Hepatocyte (in vitro differentiated cells): ENCODE measurements around the gene TRIP10. TPM values are rescaled to one million over a fixed set of nuclear protein-coding genes. Genes with fewer than 3 reads are reported as not detected.

Experiments
- DNase-seq: peaks from one replicate; pipeline ENCODE4 v3.0.0-alpha.2; 2016; ENCODE audit warnings: low spot score
- H2AFZ ChIP-seq: fragments of 200-600 bp; sonication (generic); 2 replicates; pipeline ENCODE4 v1.6.0; 2016; ENCODE audit warnings: antibody characterized with exemption, mild to moderate bottlenecking
- H3K27ac ChIP-seq: fragments of 200-600 bp; sonication (generic); 2 replicates; pipeline ENCODE4 v1.5.1; 2016; ENCODE audit warnings: mild to moderate bottlenecking
- H3K27me3 ChIP-seq: fragments of 200-600 bp; sonication (generic); 2 replicates; pipeline ENCODE4 v1.6.1; 2016
- H3K36me3 ChIP-seq: fragments of 200-600 bp; sonication (generic); replicated peaks from 2 replicates; pipeline ENCODE4 v1.5.1; 2016; ENCODE audit warnings: low read depth; ENCODE audit not compliant: insufficient read depth
- H3K4me1 ChIP-seq: fragments of 200-600 bp; sonication (generic); 2 replicates; pipeline ENCODE4 v1.5.1; 2016; ENCODE audit warnings: mild to moderate bottlenecking, moderate library complexity; ENCODE audit not compliant: insufficient read depth
- H3K4me2 ChIP-seq: fragments of 200-600 bp; sonication (generic); 2 replicates; pipeline ENCODE4 v1.6.0; 2016
- H3K4me3 ChIP-seq: fragments of 200-600 bp; sonication (generic); 2 replicates; pipeline ENCODE4 v1.5.1; 2016; ENCODE audit warnings: mild to moderate bottlenecking
- H3K79me2 ChIP-seq: fragments of 200-600 bp; sonication (generic); 2 replicates; pipeline ENCODE4 v1.6.0; 2017; ENCODE audit warnings: mild to moderate bottlenecking
- H3K9me2 ChIP-seq: fragments of 200-600 bp; sonication (generic); replicated peaks from 2 replicates; pipeline ENCODE4 v1.6.0; 2017; ENCODE audit warnings: mild to moderate bottlenecking; ENCODE audit not compliant: insufficient read depth
- H3K9me3 ChIP-seq: fragments of 200-600 bp; sonication (generic); 2 replicates; pipeline ENCODE4 v1.5.1; 2016; ENCODE audit warnings: low read depth, mild to moderate bottlenecking
- H4K20me1 ChIP-seq: fragments of 200-600 bp; sonication (generic); 2 replicates; pipeline ENCODE4 v1.6.0; 2016; ENCODE audit warnings: mild to moderate bottlenecking; ENCODE audit not compliant: insufficient read depth, poor library complexity, severe bottlenecking
- CTCF ChIP-seq: fragments of 200-600 bp; sonication (generic); IDR thresholded peaks from 2 replicates; pipeline ENCODE4 v1.5.1; 2016; ENCODE audit warnings: antibody characterized with exemption, mild to moderate bottlenecking; ENCODE audit not compliant: poor library complexity
- EZH2 ChIP-seq: fragments of 200-600 bp; sonication (generic); IDR thresholded peaks from 2 replicates; pipeline ENCODE4 v1.6.1; 2016; ENCODE audit warnings: antibody characterized with exemption, mild to moderate bottlenecking, borderline replicate concordance
- EZH2phosphoT487 ChIP-seq: fragments of 200-600 bp; sonication (generic); IDR thresholded peaks from one replicate; pipeline ENCODE4 v1.6.1; 2018; ENCODE audit warnings: antibody characterized with exemption, mild to moderate bottlenecking, low read depth, moderate library complexity; ENCODE audit not compliant: unreplicated experiment, severe bottlenecking
- WGBS: methylation state at CpG from one replicate; pipeline ENCODE4 v1.1.6; 2016; ENCODE audit warnings: low lambda C conversion rate; ENCODE audit errors: missing lambda C conversion rate; 5-methylcytosine and 5-hydroxymethylcytosine counted together
- polyA plus RNA-seq: library from polyadenylated mRNA; unstranded; fragments of >200 nt; fragmentation: Nextera tagmentation; extraction: Ambion mirVana; gene quantifications from 2 replicates; pipeline ENCODE4 v1.2.1, GENCODE V29; 2016
- total RNA-seq: library from RNA; depleted of rRNA; stranded (reverse); fragments of >200 nt; gene quantifications from 2 replicates; pipeline ENCODE4 v1.2.3, GENCODE V29; 2014

TRIP10 gene
- total and polyA plus RNA-seq, 2 experiments from 2014 or later, result 48.8 to 79.5 TPM

- Histone ChIP-seq H2AFZ (no peak overlapping the region), H3K9me3 (no peaks in the 10 kb centered on the region), H3K79me2 (no peaks in the 10 kb centered on the region), H4K20me1 (no peaks in the 10 kb centered on the region), H3K4me2 (peak overlapping the region; percentile 76), H3K4me3 (no peak overlapping the region), H3K36me3 (no peaks in the 10 kb centered on the region), H3K4me1 (peaks cover 8% of the 10 kb centered on the region), H3K27ac (peak overlapping the region; percentile 99), H3K27me3 (no peaks in the 10 kb centered on the region), H3K9me2 (no peaks in the 10 kb centered on the region)
- TF ChIP-seq EZH2phosphoT487 (no peak), CTCF (no peak), EZH2 (no peak)
- WGBS, result 38% methylated on average over 47 of the region's 50 CpGs
- DNase-seq, result peak; percentile 91
Observed at GRCh38 chr19:6752256-6753177, 13.0 kb downstream of the TRIP10 start.

DNA sequence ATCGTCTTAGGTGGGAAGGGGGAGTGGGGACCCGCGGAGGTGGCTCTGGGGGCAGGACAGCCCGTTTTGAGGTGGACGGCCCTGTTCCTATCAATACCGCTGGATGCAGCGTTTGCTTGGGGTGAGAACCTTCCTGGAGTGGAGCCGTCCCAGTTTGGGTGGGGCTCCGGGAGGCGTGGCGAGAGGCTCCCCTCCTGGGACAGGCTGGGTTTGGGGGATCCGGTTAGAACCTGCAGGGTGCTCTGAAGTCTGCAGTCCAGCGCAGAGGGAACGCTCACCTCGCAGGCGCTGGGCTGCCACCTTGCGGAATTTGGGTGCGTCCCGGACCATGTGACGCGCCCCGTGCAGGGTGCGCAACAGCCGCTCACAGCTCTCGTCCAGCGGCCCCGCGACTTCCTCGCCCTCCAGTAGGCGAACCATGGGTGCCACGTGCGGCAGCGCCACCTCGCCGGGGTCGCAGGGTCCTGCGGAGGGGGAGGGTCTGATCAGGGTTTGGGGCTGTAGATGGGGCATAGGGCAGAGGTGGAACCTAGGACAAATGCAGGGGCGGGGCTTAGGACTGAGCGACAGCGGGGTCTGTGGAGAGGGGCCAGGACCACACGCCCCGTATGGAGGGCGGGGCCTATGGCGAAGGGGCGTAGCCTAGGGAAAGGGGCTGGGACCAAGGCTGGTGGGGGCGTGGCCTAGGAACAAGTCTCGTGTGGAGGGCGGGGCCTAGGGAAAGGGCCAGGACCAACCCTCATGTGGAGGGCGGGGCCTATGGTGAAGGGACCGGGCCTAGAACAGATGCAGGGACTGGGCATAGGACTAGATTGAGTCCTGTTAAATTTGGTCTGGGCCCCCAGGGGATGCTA is 13.9 kb downstream of the TRIP10 start:
- DNase-seq, result peak; percentile 94
- WGBS, result 6% methylated on average over 32 of the region's 50 CpGs

DNA sequence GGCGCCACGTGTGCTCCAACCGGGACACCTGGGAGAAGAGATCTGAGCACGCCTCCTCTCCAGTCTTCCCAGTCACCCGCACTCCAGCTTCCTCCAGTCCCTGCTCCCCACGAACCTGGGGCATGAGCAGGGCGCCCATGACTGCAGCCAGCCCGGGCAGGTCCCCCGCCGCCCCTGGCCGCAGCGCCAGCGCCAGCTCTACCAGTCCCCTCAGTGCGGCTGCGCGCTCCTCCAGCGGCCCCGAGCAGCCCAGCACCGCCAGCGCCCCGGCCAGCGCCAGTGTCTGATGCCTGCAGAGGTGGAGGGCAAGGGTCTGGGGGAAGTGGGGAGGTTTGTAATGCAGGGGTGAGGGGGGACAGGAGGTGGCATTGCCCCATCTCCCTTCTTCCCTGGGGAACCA is 14.7 kb downstream of the TRIP10 start:
- no peaks in the 10 kb centered on the region for H4K20me1 ChIP-seq
- no peaks in the 10 kb centered on the region for H3K79me2 ChIP-seq
- no peaks in the 10 kb centered on the region for H3K9me3 ChIP-seq
- no peak overlapping the region for H3K4me3 ChIP-seq
- DNase-seq, result no peak
- H3K27ac ChIP-seq, result no peak overlapping the region
- peaks cover 8% of the 10 kb centered on the region for H3K4me1 ChIP-seq
- H3K36me3 ChIP-seq, result no peaks in the 10 kb centered on the region
- TF ChIP-seq CTCF, result no peak
- TF ChIP-seq EZH2, result no peak
- no peak for TF ChIP-seq EZH2phosphoT487
- H3K4me2 ChIP-seq, result no peak overlapping the region
- no peak overlapping the region for H2AFZ ChIP-seq
- H3K9me2 ChIP-seq, result no peaks in the 10 kb centered on the region
- 97% methylated on average over 16 of the region's 22 CpGs for WGBS
- H3K27me3 ChIP-seq, result no peaks in the 10 kb centered on the region

More for the DNA sequence above, 13.9 kb downstream of the TRIP10 start:
- Histone ChIP-seq H3K27ac (peak overlapping the region; percentile 99), H3K4me3 (no peak overlapping the region), H2AFZ (peak overlapping the region; percentile 40), H3K4me1 (peaks cover 8% of the 10 kb centered on the region), H3K9me3 (no peaks in the 10 kb centered on the region), H3K27me3 (no peaks in the 10 kb centered on the region), H4K20me1 (no peaks in the 10 kb centered on the region), H3K79me2 (no peaks in the 10 kb centered on the region), H3K9me2 (no peaks in the 10 kb centered on the region), H3K36me3 (no peaks in the 10 kb centered on the region), H3K4me2 (peak overlapping the region; percentile 76)
- TF ChIP-seq EZH2, result no peak
- peak; percentile 49 for TF ChIP-seq CTCF
